SU-DHL-6 (cell line): Measurements from ENCODE around the gene NPC1.

Experiments used
- H2AFZ ChIP-seq: fragments of 200-600 bp; sonication (generic); 2 replicates; pipeline ENCODE4 v1.6.1; 2014; ENCODE audit warnings: low read depth, mild to moderate bottlenecking, moderate library complexity, mixed read lengths, antibody characterized with exemption, low read length; ENCODE audit not compliant: severe bottlenecking
- H3F3A ChIP-seq: fragments of 200-600 bp; shearing (Covaris generic); 2 replicates; pipeline ENCODE4 v1.6.0; 2016; ENCODE audit warnings: antibody characterized with exemption, mild to moderate bottlenecking; ENCODE audit not compliant: insufficient read depth
- H3K27ac ChIP-seq: fragments of 200-600 bp; sonication (generic); 2 replicates; pipeline ENCODE4 v1.5.1; 2016; ENCODE audit warnings: low read depth, mild to moderate bottlenecking, low read length, moderate library complexity, mixed read lengths
- H3K27me3 ChIP-seq: fragments of 200-600 bp; sonication (generic), shearing (Covaris generic); 2 replicates; pipeline ENCODE4 v1.6.0; 2014; ENCODE audit warnings: mild to moderate bottlenecking, low read length
- H3K36me3 ChIP-seq: fragments of 200-600 bp; sonication (generic); 2 replicates; pipeline ENCODE4 v1.6.1; 2014; ENCODE audit warnings: mild to moderate bottlenecking, low read length, mixed read lengths
- H3K4me2 ChIP-seq: fragments of 300-600, 200-600 bp; shearing (Covaris generic), sonication (generic); 2 replicates; pipeline ENCODE4 v1.6.0; 2014; ENCODE audit warnings: low read length, low read depth, mild to moderate bottlenecking; ENCODE audit not compliant: poor library complexity, severe bottlenecking
- H3K4me3 ChIP-seq: fragments of 200-600 bp; sonication (generic); 2 replicates; pipeline ENCODE4 v1.5.1; 2014; ENCODE audit warnings: antibody characterized with exemption, low read length, mild to moderate bottlenecking, mixed read lengths; ENCODE audit not compliant: insufficient read depth, poor library complexity, severe bottlenecking
- H3K79me2 ChIP-seq: fragments of 200-600 bp; sonication (generic); 2 replicates; pipeline ENCODE4 v1.6.1; 2014; ENCODE audit warnings: mild to moderate bottlenecking, low read length, moderate library complexity; ENCODE audit not compliant: insufficient read depth
- H3K9ac ChIP-seq: fragments of 200-600 bp; sonication (generic); 2 replicates; pipeline ENCODE4 v1.7.0; 2014; ENCODE audit warnings: mild to moderate bottlenecking, low read length
- H3K9me2 ChIP-seq: fragments of 200-600 bp; sonication (generic); replicated peaks from 2 replicates; pipeline ENCODE4 v1.6.1; 2014; ENCODE audit warnings: low read length; ENCODE audit not compliant: insufficient read depth
- H3K9me3 ChIP-seq: fragments of 200-600 bp; sonication (generic); 2 replicates; pipeline ENCODE4 v1.6.1; 2014; ENCODE audit warnings: low read length, mixed read lengths; ENCODE audit not compliant: insufficient read depth
- H4K20me1 ChIP-seq: fragments of 200-600 bp; sonication (generic); 2 replicates; pipeline ENCODE4 v1.6.1; 2014; ENCODE audit warnings: low read depth, mild to moderate bottlenecking, antibody characterized with exemption, low read length, moderate library complexity, mixed read lengths
- EZH2phosphoT487 ChIP-seq: fragments of 200-600 bp; sonication (generic), shearing (Covaris generic); conservative IDR thresholded peaks from 2 replicates; pipeline ENCODE4 v1.6.1; 2018; ENCODE audit warnings: mild to moderate bottlenecking, antibody characterized with exemption, low read length, moderate library complexity, mixed read lengths
- TF ChIP-seq, protein P1 (sequence below): fragments of 200-600 bp; sonication (generic); IDR thresholded peaks from one replicate; pipeline ENCODE4 v1.5.1; 2017; ENCODE audit warnings: antibody characterized with exemption, mild to moderate bottlenecking, low read length, moderate library complexity; ENCODE audit not compliant: insufficient read depth, poor library complexity, severe bottlenecking

Gene NPC1

DNA sequence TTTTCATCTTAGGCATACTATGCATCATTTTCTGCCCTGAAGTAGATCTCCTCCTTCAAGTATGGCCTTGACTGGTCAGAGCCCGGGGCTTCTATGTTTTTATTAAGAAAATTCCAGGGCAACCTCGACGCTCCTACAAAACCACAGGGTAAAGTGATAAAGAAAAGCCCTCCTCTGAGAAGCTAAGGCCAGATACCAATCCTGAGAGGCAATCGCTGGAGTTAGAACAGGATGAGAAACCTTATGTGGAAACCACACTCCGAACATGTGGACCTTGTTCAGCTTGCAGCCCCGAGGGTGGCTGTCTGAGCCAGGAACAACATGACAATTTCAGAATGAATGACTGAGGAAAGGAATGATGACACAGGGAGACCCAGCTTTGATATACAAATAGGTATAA is 47.4 kb downstream of the NPC1 start:
- Histone ChIP-seq H2AFZ (no peak overlapping the region), H3K36me3 (peaks cover 21% of the 10 kb centered on the region; the same call in 1 of the 2 replicates), H3K9me3 (no peaks in the 10 kb centered on the region), H3K79me2 (no peaks in the 10 kb centered on the region), H3K4me2 (no peak overlapping the region), H3K4me3 (no peak overlapping the region), H4K20me1 (no peaks in the 10 kb centered on the region), H3K9ac (no peak overlapping the region), H3K9me2 (no peaks in the 10 kb centered on the region), H3K27me3 (no peaks in the 10 kb centered on the region), H3F3A (no peaks in the 10 kb centered on the region), H3K27ac (no peak overlapping the region)
- no peak for TF ChIP-seq EZH2phosphoT487
- TF ChIP-seq, protein P1, sequence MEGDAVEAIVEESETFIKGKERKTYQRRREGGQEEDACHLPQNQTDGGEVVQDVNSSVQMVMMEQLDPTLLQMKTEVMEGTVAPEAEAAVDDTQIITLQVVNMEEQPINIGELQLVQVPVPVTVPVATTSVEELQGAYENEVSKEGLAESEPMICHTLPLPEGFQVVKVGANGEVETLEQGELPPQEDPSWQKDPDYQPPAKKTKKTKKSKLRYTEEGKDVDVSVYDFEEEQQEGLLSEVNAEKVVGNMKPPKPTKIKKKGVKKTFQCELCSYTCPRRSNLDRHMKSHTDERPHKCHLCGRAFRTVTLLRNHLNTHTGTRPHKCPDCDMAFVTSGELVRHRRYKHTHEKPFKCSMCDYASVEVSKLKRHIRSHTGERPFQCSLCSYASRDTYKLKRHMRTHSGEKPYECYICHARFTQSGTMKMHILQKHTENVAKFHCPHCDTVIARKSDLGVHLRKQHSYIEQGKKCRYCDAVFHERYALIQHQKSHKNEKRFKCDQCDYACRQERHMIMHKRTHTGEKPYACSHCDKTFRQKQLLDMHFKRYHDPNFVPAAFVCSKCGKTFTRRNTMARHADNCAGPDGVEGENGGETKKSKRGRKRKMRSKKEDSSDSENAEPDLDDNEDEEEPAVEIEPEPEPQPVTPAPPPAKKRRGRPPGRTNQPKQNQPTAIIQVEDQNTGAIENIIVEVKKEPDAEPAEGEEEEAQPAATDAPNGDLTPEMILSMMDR, result no peak

DNA sequence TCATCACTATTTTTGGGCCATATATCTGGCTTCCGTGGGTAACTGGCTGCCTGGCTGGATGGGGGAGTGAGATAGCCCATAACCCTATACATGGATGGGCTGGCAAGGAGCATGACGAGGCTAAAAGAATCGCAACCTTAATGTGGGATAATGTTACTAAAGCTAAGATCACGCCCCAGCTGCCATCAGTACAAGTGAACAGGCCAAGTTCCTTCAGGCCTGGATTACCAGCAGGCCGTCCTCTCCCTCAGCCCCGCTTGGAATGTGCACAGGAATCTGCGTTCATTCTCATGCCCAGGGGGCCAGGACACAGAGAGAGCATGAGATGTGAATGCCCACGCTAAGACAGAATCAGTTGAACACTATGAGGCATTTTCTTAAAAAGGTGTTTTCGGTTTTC is 48.3 kb downstream of the NPC1 start:
- no peak overlapping the region for H3K4me2 ChIP-seq
- peaks cover 22% of the 10 kb centered on the region; the same call in 1 of the 2 replicates for H3K36me3 ChIP-seq
- TF ChIP-seq, protein P1, result no peak
- no peak for TF ChIP-seq EZH2phosphoT487

DNA sequence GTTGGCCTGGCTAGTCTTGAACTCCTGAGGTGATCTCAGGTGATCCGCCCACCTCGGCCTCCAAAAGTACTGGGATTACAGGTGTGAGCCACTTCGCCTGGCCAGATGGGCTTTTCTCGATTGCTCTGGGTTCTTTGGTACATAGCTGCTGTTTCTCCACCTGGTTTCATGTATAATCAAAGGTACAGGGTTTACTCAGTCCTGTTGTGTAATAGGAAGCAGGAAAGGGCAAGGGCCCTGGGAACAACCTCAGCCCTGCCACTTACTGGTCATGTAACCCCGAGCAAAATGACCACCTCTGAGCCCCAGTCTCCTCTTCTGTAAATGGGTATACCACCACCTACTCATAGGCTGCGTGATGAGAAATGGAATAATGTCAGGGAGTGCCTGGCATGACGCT is 49.0 kb downstream of the NPC1 start:
- Histone ChIP-seq H3K4me3 (no peak overlapping the region), H3K9me2 (no peaks in the 10 kb centered on the region), H2AFZ (no peak overlapping the region), H3K27ac (no peak overlapping the region), H3K9me3 (no peaks in the 10 kb centered on the region), H3K36me3 (peaks cover 24% of the 10 kb centered on the region; the same call in 1 of the 2 replicates), H3K79me2 (no peaks in the 10 kb centered on the region), H4K20me1 (no peaks in the 10 kb centered on the region), H3K27me3 (no peaks in the 10 kb centered on the region), H3F3A (no peaks in the 10 kb centered on the region), H3K4me2 (no peak overlapping the region), H3K9ac (no peak overlapping the region)
- no peak for TF ChIP-seq EZH2phosphoT487
- TF ChIP-seq, protein P1, result no peak

More for the DNA sequence above, 48.3 kb downstream of the NPC1 start:
- Histone ChIP-seq H3K27ac (no peak overlapping the region), H3K27me3 (no peaks in the 10 kb centered on the region), H3K79me2 (no peaks in the 10 kb centered on the region), H4K20me1 (no peaks in the 10 kb centered on the region), H3F3A (no peaks in the 10 kb centered on the region), H3K4me3 (no peak overlapping the region), H3K9ac (no peak overlapping the region), H2AFZ (no peak overlapping the region), H3K9me2 (no peaks in the 10 kb centered on the region), H3K9me3 (no peaks in the 10 kb centered on the region)
